MM.1S (cell line): ENCODE data around the gene CFAP206.
A peak's percentile ranks its signal among the peaks of the same experiment; 100 is the strongest.

ENCODE experiments used
- DNase-seq: peaks from one replicate; pipeline ENCODE4 v3.0.0-alpha.2; 2015
- H2AFZ ChIP-seq: fragments of 300-600 bp; sonication (generic); 2 replicates; pipeline ENCODE4 v1.6.0; 2016; ENCODE audit warnings: antibody characterized with exemption, low read length
- H3F3A ChIP-seq: fragments of 300-600 bp; sonication (generic); 2 replicates; pipeline ENCODE4 v1.6.1; 2016; ENCODE audit warnings: mild to moderate bottlenecking, antibody characterized with exemption, low read length, moderate library complexity, mixed read lengths; ENCODE audit not compliant: insufficient read depth
- H3K27ac ChIP-seq: fragments of 300-600 bp; sonication (generic); 2 replicates; pipeline ENCODE4 v1.5.1; 2016; ENCODE audit warnings: mild to moderate bottlenecking, low read length
- H3K27me3 ChIP-seq: fragments of 300-600 bp; sonication (generic); replicated peaks from 2 replicates; pipeline ENCODE4 v1.6.0; 2016; ENCODE audit warnings: low read length; ENCODE audit not compliant: insufficient read depth
- H3K36me3 ChIP-seq: fragments of 300-600 bp; sonication (generic); replicated peaks from 2 replicates; pipeline ENCODE4 v1.6.1; 2016; ENCODE audit warnings: mild to moderate bottlenecking, low read length, mixed read lengths; ENCODE audit not compliant: insufficient read depth
- H3K4me1 ChIP-seq: fragments of 300-600 bp; sonication (generic); 2 replicates; pipeline ENCODE4 v1.6.1; 2016; ENCODE audit warnings: low read length, mixed read lengths
- H3K4me2 ChIP-seq: fragments of 300-600 bp; sonication (generic); 2 replicates; pipeline ENCODE4 v1.6.0; 2016; ENCODE audit warnings: low read depth, low read length
- H3K4me3 ChIP-seq: fragments of 300-600 bp; sonication (generic); 2 replicates; pipeline ENCODE4 v1.5.1; 2016; ENCODE audit warnings: low read length, mixed read lengths
- H3K79me2 ChIP-seq: fragments of 300-600 bp; sonication (generic); 2 replicates; pipeline ENCODE4 v1.6.1; 2016; ENCODE audit warnings: mixed run types, low read length, mixed read lengths
- H3K9ac ChIP-seq: fragments of 300-600 bp; sonication (generic); 2 replicates; pipeline ENCODE4 v1.6.1; 2016; ENCODE audit warnings: low read length, mixed read lengths
- H3K9me2 ChIP-seq: fragments of 300-600 bp; sonication (generic); replicated peaks from 2 replicates; pipeline ENCODE4 v1.6.1; 2016; ENCODE audit warnings: mild to moderate bottlenecking, low read length, mixed read lengths; ENCODE audit not compliant: insufficient read depth
- H3K9me3 ChIP-seq: fragments of 300-600 bp; sonication (generic); replicated peaks from 2 replicates; pipeline ENCODE4 v1.6.1; 2016; ENCODE audit warnings: mild to moderate bottlenecking, low read length, mixed read lengths; ENCODE audit not compliant: insufficient read depth
- H4K20me1 ChIP-seq: fragments of 300-600 bp; sonication (generic); 2 replicates; pipeline ENCODE4 v1.6.1; 2016; ENCODE audit warnings: mild to moderate bottlenecking, low read length, moderate library complexity, mixed read lengths; ENCODE audit not compliant: insufficient read depth
- EZH2 ChIP-seq: fragments of 300-600 bp; sonication (generic); optimal IDR thresholded peaks from 2 replicates; pipeline ENCODE3; 2017; ENCODE audit warnings: low read depth, mild to moderate bottlenecking, antibody characterized with exemption, low read length, mixed read lengths
- EZH2phosphoT487 ChIP-seq: fragments of 300-600 bp; sonication (generic); IDR thresholded peaks from 2 replicates; pipeline ENCODE4 v1.6.1; 2018; ENCODE audit warnings: antibody characterized with exemption, low read length
- TF ChIP-seq, protein P1 (sequence below): fragments of 300-600 bp; sonication (generic); IDR thresholded peaks from 2 replicates; pipeline ENCODE4 v1.5.1; 2016; ENCODE audit warnings: antibody characterized with exemption, low read length, mixed read lengths

CFAP206 gene

DNA sequence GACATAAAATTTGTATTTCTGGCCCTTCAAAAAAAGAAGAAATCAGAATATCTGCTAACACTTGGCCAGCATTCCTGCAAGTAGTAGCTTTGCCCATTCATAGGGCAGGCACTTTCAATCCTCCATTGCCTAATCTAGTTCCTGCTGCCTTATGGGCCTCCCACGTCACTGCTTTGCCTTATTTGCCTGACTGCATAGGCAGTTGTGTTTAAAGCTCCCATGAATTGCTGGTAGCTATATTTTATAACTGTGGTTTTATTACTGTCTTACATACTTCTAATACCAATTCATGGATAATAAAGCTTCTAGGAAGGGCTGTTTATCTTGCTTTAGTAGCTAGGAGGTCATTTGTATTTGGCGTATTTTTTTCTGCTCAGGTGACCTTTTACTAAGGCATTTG is 57.3 kb downstream of the CFAP206 start:
- DNase-seq, result no peak
- Histone ChIP-seq H3K79me2 (no peaks in the 10 kb centered on the region), H3K27me3 (no peaks in the 10 kb centered on the region), H2AFZ (no peak overlapping the region), H3K9me3 (no peaks in the 10 kb centered on the region), H3K4me1 (peaks cover 8% of the 10 kb centered on the region), H3K27ac (no peak overlapping the region), H3K4me3 (no peak overlapping the region), H3K4me2 (no peak overlapping the region), H3F3A (no peaks in the 10 kb centered on the region; the same call in 1 of the 2 replicates), H3K36me3 (no peaks in the 10 kb centered on the region), H3K9me2 (no peaks in the 10 kb centered on the region), H4K20me1 (no peaks in the 10 kb centered on the region), H3K9ac (no peak overlapping the region)
- TF ChIP-seq EZH2phosphoT487 (no peak), EZH2 (no peak)
- TF ChIP-seq, protein P1, sequence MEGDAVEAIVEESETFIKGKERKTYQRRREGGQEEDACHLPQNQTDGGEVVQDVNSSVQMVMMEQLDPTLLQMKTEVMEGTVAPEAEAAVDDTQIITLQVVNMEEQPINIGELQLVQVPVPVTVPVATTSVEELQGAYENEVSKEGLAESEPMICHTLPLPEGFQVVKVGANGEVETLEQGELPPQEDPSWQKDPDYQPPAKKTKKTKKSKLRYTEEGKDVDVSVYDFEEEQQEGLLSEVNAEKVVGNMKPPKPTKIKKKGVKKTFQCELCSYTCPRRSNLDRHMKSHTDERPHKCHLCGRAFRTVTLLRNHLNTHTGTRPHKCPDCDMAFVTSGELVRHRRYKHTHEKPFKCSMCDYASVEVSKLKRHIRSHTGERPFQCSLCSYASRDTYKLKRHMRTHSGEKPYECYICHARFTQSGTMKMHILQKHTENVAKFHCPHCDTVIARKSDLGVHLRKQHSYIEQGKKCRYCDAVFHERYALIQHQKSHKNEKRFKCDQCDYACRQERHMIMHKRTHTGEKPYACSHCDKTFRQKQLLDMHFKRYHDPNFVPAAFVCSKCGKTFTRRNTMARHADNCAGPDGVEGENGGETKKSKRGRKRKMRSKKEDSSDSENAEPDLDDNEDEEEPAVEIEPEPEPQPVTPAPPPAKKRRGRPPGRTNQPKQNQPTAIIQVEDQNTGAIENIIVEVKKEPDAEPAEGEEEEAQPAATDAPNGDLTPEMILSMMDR, result no peak

DNA sequence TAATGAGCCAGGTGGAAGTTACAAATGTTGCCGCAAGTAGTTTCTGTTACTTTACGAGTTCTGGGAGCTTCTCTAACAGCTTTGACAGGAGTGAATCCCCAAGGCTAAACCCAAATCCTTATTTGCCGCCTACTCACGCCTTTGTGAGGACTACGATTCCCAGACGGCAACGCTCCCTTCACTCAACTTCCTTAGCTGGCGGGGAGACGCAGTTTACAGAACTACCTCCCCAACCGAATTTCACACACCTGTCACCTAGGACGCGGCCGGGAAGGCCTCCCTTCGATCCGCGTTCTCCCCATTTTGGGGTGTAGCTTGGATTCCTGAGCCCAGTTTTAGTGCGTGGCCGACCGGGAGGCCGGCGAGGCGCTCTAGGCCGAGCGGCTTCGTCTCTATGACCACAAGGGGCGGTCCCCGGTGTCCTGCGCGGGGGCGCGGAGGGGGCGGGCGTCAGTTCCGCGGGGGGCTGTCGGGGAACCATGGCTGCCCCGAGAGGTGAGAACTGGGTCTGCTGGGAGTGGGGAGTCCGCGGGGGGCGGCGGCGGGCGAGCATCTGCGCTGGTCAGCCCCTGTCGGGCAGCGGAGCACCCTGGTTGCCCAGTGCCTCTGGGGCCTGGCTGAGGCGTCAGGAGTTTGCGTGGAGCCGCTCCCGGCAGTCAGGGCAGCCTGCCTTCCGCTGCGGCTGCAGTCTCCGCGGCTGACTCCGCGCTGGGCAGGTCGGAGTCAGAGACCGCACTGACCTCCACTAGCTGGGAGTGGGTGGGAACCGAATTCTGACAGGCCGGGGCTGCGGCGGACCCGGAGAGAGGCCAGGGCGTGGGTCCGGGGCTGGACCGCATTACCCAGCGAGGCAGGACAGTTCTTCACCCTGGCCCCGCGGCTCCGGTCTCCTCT is 65.0 kb downstream of the CFAP206 start, which contains the start of gene SLC35A1:
Gene SLC35A1 (plus strand): TSS at position 450 of the 894 bp plus-strand sequence. CDS start 30 bp downstream, at position 480.
- H3K36me3 ChIP-seq, result no peaks in the 10 kb centered on the region
- peaks cover 33% of the 10 kb centered on the region for H3K79me2 ChIP-seq
- peak within 1 kb of the TSS; percentile 97 for H2AFZ ChIP-seq
- H3K9ac ChIP-seq, result peak within 1 kb of the TSS; percentile 81
- peak within 1 kb of the TSS; percentile 63; the same call in 1 of the 2 replicates for H3K27ac ChIP-seq
- 0 out of 2 replicates have a peak, but pooled peaks cover 3% of the 10 kb centered on the region for H3K4me1 ChIP-seq
- TF ChIP-seq EZH2, result no peak
- TF ChIP-seq, protein P1, result no peak
- no peak for TF ChIP-seq EZH2phosphoT487
- no peaks in the 10 kb centered on the region for H3F3A ChIP-seq
- no peaks in the 10 kb centered on the region for H3K9me2 ChIP-seq
- H3K9me3 ChIP-seq, result no peaks in the 10 kb centered on the region
- H3K4me3 ChIP-seq, result peak within 1 kb of the TSS; percentile 90
- no peaks in the 10 kb centered on the region for H3K27me3 ChIP-seq
- peak; percentile 79 for DNase-seq
- no peaks in the 10 kb centered on the region for H4K20me1 ChIP-seq
- peak within 1 kb of the TSS; percentile 80 for H3K4me2 ChIP-seq

DNA sequence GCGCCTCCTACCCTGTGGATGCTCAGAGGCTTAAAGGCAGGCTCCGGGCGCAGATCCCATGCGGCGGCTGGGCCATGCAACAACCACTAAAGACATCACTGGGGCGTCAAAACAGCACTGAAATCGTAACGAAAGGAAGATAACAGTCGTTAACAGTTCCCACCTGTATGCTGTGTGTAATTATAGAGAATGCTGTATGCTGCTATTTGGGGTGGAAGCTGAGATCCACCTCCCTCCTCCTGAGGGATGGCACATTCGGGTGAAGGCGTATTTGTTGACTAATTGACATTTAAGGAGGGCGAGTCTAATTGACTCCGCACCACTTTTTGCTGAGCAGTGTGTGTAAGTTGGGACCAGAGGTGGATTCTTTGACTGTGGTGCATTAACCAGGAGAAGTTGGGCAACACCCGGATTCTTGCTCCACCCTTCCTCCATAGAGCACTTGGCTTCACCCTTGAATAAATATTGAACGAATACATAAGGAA is 65.7 kb downstream of the CFAP206 start:
- Histone ChIP-seq H3K4me2 (peak overlapping the region; percentile 80), H3K9me3 (no peaks in the 10 kb centered on the region), H3K27ac (peak overlapping the region; percentile 63; the same call in 1 of the 2 replicates), H3K4me1 (0 out of 2 replicates have a peak, but pooled peaks cover 3% of the 10 kb centered on the region), H3K27me3 (no peaks in the 10 kb centered on the region), H3K79me2 (peaks cover 33% of the 10 kb centered on the region), H4K20me1 (no peaks in the 10 kb centered on the region), H3K36me3 (no peaks in the 10 kb centered on the region), H2AFZ (peak overlapping the region; percentile 97), H3K9ac (peak overlapping the region; percentile 81), H3K9me2 (no peaks in the 10 kb centered on the region), H3F3A (no peaks in the 10 kb centered on the region), H3K4me3 (peak overlapping the region; percentile 90)
- peak; percentile 60 for DNase-seq
- TF ChIP-seq EZH2phosphoT487 (no peak), EZH2 (no peak)
- TF ChIP-seq, protein P1, result no peak
